Measurements from ENCODE around the gene CCDC6.

DNA sequence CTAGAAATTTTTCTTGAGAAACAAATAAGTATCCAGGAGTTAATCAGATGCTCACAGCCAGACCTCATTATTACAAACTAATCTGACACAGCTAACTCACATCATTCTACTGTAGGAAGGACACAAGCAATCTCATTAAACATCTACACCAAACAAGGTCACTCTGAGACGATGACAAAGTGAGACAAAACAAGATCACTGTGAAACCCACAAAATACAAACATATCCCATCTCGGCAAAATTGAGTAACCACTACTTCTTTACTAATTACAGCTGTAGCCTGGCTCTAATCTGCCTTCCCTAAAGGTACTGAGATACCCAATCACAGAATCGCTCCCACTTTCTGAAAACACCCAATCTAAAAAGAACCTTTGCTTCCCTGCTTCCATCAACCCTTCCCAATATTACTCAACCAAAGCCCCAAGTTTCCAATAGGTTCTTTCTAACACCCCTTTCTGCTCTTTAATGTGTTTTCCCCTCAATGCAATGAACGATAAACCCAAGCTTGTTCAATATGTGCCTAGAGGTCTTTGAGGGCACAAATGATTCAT, 26.9 kb downstream of the CCDC6 start:
- TF ChIP-seq, protein P1, sequence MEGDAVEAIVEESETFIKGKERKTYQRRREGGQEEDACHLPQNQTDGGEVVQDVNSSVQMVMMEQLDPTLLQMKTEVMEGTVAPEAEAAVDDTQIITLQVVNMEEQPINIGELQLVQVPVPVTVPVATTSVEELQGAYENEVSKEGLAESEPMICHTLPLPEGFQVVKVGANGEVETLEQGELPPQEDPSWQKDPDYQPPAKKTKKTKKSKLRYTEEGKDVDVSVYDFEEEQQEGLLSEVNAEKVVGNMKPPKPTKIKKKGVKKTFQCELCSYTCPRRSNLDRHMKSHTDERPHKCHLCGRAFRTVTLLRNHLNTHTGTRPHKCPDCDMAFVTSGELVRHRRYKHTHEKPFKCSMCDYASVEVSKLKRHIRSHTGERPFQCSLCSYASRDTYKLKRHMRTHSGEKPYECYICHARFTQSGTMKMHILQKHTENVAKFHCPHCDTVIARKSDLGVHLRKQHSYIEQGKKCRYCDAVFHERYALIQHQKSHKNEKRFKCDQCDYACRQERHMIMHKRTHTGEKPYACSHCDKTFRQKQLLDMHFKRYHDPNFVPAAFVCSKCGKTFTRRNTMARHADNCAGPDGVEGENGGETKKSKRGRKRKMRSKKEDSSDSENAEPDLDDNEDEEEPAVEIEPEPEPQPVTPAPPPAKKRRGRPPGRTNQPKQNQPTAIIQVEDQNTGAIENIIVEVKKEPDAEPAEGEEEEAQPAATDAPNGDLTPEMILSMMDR (conservative IDR thresholded peaks at IDR 0.05; ENCODE audit: low read depth, low read length), result no peak
- no peak for TF ChIP-seq EZH2phosphoT487 (IDR thresholded peaks at IDR 0.05; ENCODE audit: borderline replicate concordance, low read length)
